Measurements from ENCODE around the gene CASQ1.

DNA sequence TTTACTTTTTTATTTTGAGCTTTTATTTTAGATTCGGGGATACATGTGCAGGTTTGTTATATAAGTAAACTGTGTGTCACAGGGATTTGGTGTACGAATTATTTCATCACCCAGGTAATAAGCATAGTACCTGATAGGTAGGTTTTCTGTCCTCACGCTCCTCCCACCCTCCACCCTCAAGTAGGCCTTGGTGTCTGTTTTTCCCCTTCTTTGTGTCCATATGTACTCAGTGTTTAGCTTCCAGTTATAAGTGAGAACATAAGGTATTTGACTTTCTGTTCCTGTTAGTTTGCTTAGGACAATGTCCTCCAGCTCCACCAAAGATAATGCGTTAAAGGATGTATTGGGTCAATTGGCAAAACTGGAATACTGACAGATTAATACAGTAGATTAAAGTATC, 33.2 kb upstream of the CASQ1 start:
- TF ChIP-seq, protein P1, sequence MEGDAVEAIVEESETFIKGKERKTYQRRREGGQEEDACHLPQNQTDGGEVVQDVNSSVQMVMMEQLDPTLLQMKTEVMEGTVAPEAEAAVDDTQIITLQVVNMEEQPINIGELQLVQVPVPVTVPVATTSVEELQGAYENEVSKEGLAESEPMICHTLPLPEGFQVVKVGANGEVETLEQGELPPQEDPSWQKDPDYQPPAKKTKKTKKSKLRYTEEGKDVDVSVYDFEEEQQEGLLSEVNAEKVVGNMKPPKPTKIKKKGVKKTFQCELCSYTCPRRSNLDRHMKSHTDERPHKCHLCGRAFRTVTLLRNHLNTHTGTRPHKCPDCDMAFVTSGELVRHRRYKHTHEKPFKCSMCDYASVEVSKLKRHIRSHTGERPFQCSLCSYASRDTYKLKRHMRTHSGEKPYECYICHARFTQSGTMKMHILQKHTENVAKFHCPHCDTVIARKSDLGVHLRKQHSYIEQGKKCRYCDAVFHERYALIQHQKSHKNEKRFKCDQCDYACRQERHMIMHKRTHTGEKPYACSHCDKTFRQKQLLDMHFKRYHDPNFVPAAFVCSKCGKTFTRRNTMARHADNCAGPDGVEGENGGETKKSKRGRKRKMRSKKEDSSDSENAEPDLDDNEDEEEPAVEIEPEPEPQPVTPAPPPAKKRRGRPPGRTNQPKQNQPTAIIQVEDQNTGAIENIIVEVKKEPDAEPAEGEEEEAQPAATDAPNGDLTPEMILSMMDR (IDR thresholded peaks at IDR 0.05), result no peak
- no peak for TF ChIP-seq POLR2A (IDR thresholded peaks at IDR 0.05)
